NCI-H1436 (cell line): Measurements from ENCODE around the gene CACNA2D1.
A peak's percentile ranks its signal among the peaks of the same experiment; 100 is the strongest.
"Not testable (repeated sequence)": the region's sequence is repeated elsewhere in the genome, so short reads cannot be mapped to it uniquely, and the experiment has no call there.

Source experiments
- DNase-seq: peaks from one replicate; lab custom pipeline; 2025; lab: John Stamatoyannopoulos, UW

The CACNA2D1 gene

DNA sequence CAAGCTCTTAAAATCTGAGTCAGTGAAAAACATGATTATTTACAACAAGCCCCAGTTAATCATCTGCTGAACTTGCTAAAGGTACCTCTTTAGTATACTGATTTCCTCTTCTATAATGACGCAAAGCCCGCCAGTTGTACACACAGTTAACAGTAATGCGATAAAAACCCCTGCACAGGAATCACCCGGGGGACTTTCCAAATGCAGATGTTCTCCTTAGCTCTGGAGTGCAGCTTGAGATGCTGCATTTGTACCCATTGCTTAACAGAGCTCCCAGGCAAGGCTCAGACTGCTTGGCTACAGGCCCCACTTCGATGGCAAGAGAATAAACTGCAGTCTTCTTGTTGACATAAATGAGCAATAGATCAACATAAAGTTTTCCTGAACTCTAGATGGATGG lies 394.1 kb downstream of the CACNA2D1 start:
- peak; percentile 30 for DNase-seq

DNA sequence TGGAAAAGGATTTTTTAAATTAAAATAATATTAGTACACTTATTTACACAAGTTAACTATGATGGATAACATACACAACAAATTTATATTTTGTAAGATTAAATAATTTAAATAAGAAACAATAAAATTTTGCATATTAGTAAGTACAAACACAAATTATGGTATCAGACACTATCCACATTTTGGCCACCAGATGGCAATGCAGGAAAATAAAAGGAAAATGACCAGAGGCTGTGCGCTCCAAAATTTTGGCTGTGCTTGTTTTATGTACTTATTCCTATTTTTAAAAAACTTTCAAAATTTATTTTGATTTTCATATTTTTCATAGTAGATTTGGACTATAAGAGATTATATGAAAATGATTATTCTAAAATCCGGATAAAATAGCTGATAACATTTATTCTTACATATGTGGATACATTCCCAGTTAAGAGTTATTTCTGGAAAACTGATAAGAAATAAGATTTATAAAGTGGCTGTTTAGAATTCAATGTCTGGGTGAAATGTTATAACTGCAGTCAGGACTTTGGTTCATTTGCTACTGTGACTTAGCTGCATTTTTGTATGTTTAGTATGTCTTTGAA lies 399.0 kb downstream of the CACNA2D1 start:
- peak; percentile 30 for DNase-seq

DNA sequence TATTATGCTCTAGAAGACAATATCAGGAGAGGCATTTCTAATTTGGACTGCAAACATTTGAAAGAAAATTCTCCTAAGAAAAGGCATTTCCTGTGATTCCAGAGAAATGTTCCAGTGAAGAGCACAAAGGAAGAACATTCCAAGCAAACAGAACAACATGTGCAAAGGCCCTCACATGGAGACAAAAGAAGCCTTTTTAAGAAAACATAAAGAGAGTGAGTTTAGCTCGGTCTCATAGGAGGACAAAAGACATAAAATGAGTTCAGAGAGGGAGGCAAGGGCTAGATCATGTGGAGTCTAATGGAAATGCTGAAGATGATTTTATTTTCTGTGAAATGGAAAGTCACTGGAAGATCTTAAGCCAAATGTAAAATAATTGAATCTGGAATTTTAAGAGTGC lies 404.0 kb downstream of the CACNA2D1 start:
- no peak for DNase-seq

- DNase-seq: no peak
Observed at GRCh38 chr7:82036146-82036886, 407.3 kb downstream of the CACNA2D1 start.

DNA sequence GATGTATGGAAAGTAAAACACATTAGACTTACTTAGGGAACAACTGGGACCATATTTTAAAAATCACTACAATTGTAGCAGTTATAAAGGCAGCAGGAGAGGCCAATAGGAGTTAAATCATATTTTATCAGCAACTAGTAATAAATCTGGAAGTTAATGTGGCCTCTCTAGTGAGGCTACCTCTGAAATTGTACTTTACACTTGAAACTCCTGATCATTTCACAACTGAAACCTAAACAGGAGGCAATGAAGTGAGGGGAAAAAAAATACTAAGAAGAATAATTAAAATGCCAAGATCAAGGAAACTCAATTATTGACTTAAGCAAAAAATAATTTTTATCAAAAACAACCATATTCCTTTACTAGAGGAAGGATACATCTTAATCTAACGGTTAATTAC lies 408.1 kb downstream of the CACNA2D1 start:
- no peak for DNase-seq

GRCh38 chr7:82032901-82033300 lies 410.7 kb downstream of the CACNA2D1 start:
- DNase-seq: no peak

DNA sequence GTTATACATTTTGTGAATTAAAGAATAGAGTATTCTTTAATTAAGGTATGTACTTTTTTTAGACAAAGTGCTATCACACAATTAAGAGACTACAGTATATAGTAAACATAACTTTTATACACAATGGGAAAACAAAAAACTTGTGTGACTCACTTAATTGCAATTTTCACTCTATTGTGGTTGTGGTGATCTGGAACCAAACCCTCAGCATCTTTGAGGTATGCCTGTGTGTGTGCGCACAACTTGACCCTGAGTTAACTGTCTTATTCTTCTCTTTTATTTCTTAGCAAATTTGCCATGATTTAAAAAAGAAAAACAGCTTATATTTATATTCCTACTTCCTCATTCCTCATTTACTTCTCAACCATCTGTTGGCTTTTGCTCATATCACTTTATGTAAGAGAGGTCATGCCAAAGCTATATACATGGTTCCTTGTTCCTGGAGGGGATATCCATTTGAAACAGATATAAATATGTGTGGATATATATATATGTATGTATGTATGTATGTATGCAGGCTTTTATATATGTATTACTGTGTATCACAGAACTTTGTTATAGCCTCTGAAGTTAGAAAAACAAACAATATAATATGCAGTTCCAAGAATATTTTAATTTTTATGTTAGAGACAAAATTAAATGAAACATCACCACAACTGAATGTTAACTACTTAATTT lies 414.2 kb downstream of the CACNA2D1 start:
- no peak for DNase-seq

- no peak for DNase-seq
Observed at GRCh38 chr7:82028097-82028496, 415.5 kb downstream of the CACNA2D1 start.

- no peak for DNase-seq
Observed at GRCh38 chr7:82021713-82022112, 421.9 kb downstream of the CACNA2D1 start.

DNA sequence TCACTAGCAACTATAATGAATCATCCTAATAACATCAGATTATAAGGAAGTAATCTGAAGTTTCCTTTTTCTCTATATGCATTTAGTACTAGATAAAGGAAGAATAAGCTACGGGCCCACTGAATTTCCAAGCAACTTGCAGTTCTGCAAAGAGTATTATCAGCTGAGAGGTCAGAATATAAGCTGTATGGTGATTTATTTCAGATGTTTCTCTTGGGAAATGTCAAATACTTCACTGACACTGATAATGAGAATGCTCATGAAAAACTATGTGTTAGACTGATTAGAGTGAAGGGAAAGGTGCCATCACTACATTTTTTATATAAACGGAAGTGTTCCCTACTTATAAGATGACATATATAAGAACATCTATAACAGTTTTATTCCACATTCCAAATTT lies 422.5 kb downstream of the CACNA2D1 start:
- no peak for DNase-seq

DNA sequence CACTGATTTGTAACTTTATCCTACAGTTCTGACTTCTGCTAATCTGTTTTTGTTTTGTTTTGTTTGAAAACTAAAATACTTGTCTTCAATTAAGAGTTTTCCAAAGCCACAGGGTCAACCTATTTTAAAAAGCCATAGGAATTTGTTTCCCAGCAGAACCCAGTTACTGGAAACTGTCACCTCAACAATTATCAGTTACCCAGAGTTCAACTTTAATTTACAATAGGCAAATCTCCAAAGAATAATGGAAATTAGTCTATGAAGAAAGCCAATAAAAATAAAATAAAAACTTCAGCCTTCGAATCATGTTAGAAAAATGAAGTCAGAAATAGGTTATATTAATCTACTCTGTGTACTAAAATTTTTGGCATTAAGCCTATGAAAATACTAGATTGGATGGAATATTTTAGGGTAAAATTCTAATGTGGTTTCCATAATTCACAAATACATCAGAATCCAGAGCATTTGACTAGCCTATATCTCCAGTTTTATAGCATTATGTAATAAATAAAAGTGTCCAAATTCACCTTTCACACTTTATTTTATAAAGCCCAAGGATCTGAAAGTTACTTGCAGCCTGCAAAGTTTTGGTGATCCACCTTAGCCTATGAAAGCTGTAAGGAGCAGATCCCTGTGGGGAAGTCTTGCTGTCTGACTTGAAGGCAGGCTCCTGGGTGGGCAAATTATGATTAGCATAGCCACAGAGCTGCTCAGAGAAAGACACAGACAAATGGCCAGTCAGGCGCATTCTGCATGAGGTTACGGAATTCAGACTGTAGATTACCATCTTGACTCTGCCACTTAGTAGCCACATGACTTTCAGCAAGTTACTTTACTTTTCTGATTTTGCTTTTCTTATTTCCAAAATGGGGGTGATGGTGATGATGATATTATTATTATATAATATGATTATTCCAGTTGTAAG lies 423.8 kb downstream of the CACNA2D1 start:
- no peak for DNase-seq

GRCh38 chr7:82018226-82018625 lies 425.4 kb downstream of the CACNA2D1 start:
- no peak for DNase-seq

DNA sequence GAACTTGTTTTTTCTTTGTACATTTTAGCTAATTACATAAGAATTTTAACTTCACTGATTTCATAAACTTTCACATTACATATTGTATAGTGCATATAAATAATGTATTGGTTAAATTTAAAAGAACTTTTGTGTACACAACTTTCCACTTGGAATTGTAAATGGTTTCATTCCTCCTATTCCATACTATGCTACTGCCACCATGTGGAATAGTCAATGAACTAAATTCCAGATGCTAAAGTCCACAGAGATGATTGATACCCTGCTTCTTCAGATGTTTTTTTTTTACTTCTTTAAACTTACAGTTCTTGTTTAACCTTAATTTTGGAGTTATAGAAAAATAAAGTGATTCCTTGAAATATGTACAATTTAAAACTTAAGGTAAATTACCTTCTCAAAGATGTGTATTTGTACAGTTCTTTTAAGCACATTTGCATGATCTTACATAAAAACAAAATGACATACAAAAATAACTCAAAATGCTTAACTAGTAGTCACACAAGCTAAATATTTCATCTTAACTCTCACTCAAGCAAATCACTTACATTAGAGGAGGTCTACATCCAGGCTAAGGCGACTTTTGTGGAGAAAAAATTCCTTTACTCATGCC lies 426.1 kb downstream of the CACNA2D1 start:
- DNase-seq: peak; percentile 1

DNA sequence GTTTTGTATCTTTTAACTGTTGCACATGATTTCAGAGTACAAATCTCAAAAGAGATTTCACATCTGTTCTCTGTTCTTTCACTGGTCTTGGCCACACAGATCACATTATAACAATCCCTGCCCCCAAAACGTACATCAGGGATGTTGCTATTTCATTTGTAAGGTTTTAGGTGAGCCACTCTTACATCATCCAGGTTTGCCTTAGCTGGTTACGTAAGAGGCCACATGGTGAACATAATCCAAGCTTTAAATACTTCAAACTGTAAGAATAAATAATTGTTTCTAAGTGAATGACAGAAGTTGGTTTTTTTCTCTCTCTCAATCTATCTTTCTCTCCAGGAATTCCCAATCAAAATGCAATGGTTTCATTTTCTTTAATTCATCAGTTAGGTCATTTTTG lies 427.8 kb downstream of the CACNA2D1 start:
- DNase-seq: no peak

GRCh38 chr7:82014574-82014973 lies 429.0 kb downstream of the CACNA2D1 start:
- DNase-seq: not testable (repeated sequence)

DNA sequence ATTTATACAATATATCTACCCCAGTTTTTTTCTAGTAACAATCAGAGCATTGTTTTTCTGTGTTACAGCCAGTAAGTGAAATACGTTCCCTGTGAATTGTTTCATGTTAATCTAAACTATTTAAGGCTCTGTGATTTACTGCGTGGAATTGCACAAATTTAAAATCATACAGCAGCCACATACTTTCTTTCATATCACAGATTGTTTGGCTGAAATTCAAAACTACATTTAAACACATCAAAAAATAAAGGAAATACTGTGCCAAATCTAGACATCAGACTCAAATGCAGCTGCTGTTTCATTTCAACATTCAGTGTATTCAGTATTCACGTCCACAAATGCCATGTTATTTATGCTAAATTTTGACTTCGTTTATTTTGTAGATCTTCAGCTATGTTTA lies 431.1 kb downstream of the CACNA2D1 start:
- no peak for DNase-seq

- DNase-seq: no peak
Observed at GRCh38 chr7:82010416-82010815, 433.2 kb downstream of the CACNA2D1 start.

GRCh38 chr7:82007315-82007714 lies 436.3 kb downstream of the CACNA2D1 start:
- no peak for DNase-seq

- DNase-seq: no peak
Observed at GRCh38 chr7:82005056-82005455, 438.5 kb downstream of the CACNA2D1 start.

- no peak for DNase-seq
Observed at GRCh38 chr7:81993186-81993585, 450.4 kb downstream of the CACNA2D1 start.

DNA sequence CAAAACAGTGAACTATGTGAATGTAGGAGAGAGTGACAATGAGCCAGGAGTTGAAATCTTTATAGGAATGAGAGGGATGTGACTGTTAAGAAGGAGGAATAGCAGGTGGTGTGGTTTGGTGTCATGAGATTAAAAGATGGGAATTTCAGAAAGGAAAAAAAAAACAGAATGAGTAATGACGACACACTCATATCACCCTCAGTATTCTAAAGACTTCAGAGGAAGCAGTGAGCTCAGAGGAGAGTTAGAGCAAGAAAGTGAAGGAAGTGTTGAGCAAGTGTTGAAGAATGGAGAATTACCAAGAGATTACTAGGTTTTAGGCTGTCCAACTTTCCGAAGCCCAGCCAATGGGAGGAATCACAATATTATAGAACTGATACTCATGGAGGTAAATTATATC lies 453.2 kb downstream of the CACNA2D1 start:
- no peak for DNase-seq
